ENCODE data around the gene UBE2Q2. TPM values are rescaled to one million over a fixed set of nuclear protein-coding genes. Genes with fewer than 3 reads are reported as not detected.

The UBE2Q2 gene
- polyA plus RNA-seq, 1 donor from 2014 or later = 83.8 TPM

GRCh38 chr15:75943713-75944215 lies 100.5 kb downstream of the UBE2Q2 start:
- Histone ChIP-seq H3K9ac (ENCODE audit: low read length) (no peak overlapping the region), H3K27ac (ENCODE audit: low read length) (no peak overlapping the region), H3K27me3 (ENCODE audit: insufficient read depth, low read depth, low read length) (no peaks in the 10 kb centered on the region), H3K9me2 (ENCODE audit: insufficient read depth, low read length) (no peaks in the 10 kb centered on the region), H3F3A (ENCODE audit: insufficient read depth, low read length, poor library complexity, severe bottlenecking) (no peaks in the 10 kb centered on the region), H4K20me1 (ENCODE audit: insufficient read depth) (no peaks in the 10 kb centered on the region), H3K4me2 (ENCODE audit: low read length) (no peak overlapping the region), H2AFZ (ENCODE audit: low read depth, low read length) (no peak overlapping the region), H3K9me3 (ENCODE audit: low read length) (no peaks in the 10 kb centered on the region), H3K36me3 (ENCODE audit: insufficient read depth, low read length) (peaks cover 7% of the 10 kb centered on the region), H3K79me2 (replicated peaks; ENCODE audit: insufficient read depth, low read length) (no peaks in the 10 kb centered on the region), H3K4me3 (ENCODE audit: low read length) (no peak overlapping the region)
- TF ChIP-seq EZH2 (IDR thresholded peaks at IDR 0.05; ENCODE audit: borderline replicate concordance, insufficient read depth, low read length, poor library complexity, severe bottlenecking) (no peak), REST (IDR thresholded peaks at IDR 0.05; ENCODE audit: borderline replicate concordance) (no peak), CTCF (IDR thresholded peaks at IDR 0.05; ENCODE audit: poor library complexity, severe bottlenecking) (no peak), TAF1 (IDR thresholded peaks at IDR 0.05; ENCODE audit: low read depth) (no peak), POLR2AphosphoS5 (IDR thresholded peaks at IDR 0.05) (no peak), MXI1 (conservative IDR thresholded peaks at IDR 0.05; ENCODE audit: poor library complexity, severe bottlenecking) (no peak), EP300 (conservative IDR thresholded peaks at IDR 0.05; ENCODE audit: poor library complexity, severe bottlenecking) (no peak), SMC3 (conservative IDR thresholded peaks at IDR 0.05; ENCODE audit: poor library complexity) (no peak), RAD21 (conservative IDR thresholded peaks at IDR 0.05) (no peak)

GRCh38 chr15:75945953-75946352 lies 102.7 kb downstream of the UBE2Q2 start:
- no peak overlapping the region for H3K27ac ChIP-seq (ENCODE audit: low read length)
- no peak overlapping the region for H2AFZ ChIP-seq (ENCODE audit: low read depth, low read length)
- TF ChIP-seq TAF1 (IDR thresholded peaks at IDR 0.05; ENCODE audit: low read depth) (no peak), MXI1 (conservative IDR thresholded peaks at IDR 0.05; ENCODE audit: poor library complexity, severe bottlenecking) (no peak), EP300 (conservative IDR thresholded peaks at IDR 0.05; ENCODE audit: poor library complexity, severe bottlenecking) (no peak), POLR2AphosphoS5 (IDR thresholded peaks at IDR 0.05) (no peak), RAD21 (conservative IDR thresholded peaks at IDR 0.05) (no peak), REST (IDR thresholded peaks at IDR 0.05; ENCODE audit: borderline replicate concordance) (no peak), EZH2 (IDR thresholded peaks at IDR 0.05; ENCODE audit: borderline replicate concordance, insufficient read depth, low read length, poor library complexity, severe bottlenecking) (no peak), CTCF (IDR thresholded peaks at IDR 0.05; ENCODE audit: poor library complexity, severe bottlenecking) (no peak), SMC3 (conservative IDR thresholded peaks at IDR 0.05; ENCODE audit: poor library complexity) (no peak)
- H3K36me3 ChIP-seq (ENCODE audit: insufficient read depth, low read length) = no peaks in the 10 kb centered on the region
- no peaks in the 10 kb centered on the region for H3K79me2 ChIP-seq (replicated peaks; ENCODE audit: insufficient read depth, low read length)
- H3K9me3 ChIP-seq (ENCODE audit: low read length) = no peaks in the 10 kb centered on the region
- H4K20me1 ChIP-seq (ENCODE audit: insufficient read depth) = no peaks in the 10 kb centered on the region
- H3K9me2 ChIP-seq (ENCODE audit: insufficient read depth, low read length) = no peaks in the 10 kb centered on the region
- H3K27me3 ChIP-seq (ENCODE audit: insufficient read depth, low read depth, low read length) = no peaks in the 10 kb centered on the region
- no peak overlapping the region for H3K4me3 ChIP-seq (ENCODE audit: low read length)
- H3K4me2 ChIP-seq (ENCODE audit: low read length) = no peak overlapping the region
- no peaks in the 10 kb centered on the region for H3F3A ChIP-seq (ENCODE audit: insufficient read depth, low read length, poor library complexity, severe bottlenecking)
- no peak overlapping the region for H3K9ac ChIP-seq (ENCODE audit: low read length)
